Effector CD8-positive, alpha-beta T cell (primary cell): ENCODE results near the gene ADAMTS13.
"Not testable (repeated sequence)": the region's sequence is repeated elsewhere in the genome, so short reads cannot be mapped to it uniquely, and the experiment has no call there.

Source experiments
- DNase-seq: peaks from one replicate; lab custom pipeline; 2025; lab: John Stamatoyannopoulos, UW

ADAMTS13 gene

GRCh38 chr9:133425049-133425632 lies 3.0 kb downstream of the ADAMTS13 start:
- DNase-seq = no peak

GRCh38 chr9:133426011-133426410 lies 3.8 kb downstream of the ADAMTS13 start:
- DNase-seq = no peak

- DNase-seq = no peak
These were observed 5.6 kb downstream of the ADAMTS13 start for GRCh38 chr9:133427658-133428348.

DNA sequence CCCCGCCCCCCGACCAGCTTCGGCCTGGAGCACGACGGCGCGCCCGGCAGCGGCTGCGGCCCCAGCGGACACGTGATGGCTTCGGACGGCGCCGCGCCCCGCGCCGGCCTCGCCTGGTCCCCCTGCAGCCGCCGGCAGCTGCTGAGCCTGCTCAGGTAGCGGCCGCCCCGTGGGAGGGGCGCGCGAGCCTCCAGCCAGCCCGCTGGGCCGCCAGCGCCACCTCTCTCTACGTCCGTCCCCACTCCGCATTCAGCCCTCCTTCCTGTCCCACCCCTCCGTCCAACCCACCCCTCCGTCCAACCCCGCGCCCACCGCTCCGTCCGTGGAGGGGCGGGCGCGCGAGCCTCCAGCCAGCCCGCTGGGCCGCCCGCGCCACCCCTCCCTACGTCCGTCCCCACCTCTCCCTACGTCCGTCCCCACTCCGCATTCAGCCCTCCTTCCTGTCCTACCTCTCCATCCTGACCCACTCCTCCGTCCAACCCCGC lies 6.5 kb downstream of the ADAMTS13 start:
- no peak for DNase-seq

- no peak for DNase-seq
These were observed 7.0 kb downstream of the ADAMTS13 start for GRCh38 chr9:133429214-133429613.

- DNase-seq = no peak
These were observed 7.5 kb downstream of the ADAMTS13 start for GRCh38 chr9:133429641-133430161.

DNA sequence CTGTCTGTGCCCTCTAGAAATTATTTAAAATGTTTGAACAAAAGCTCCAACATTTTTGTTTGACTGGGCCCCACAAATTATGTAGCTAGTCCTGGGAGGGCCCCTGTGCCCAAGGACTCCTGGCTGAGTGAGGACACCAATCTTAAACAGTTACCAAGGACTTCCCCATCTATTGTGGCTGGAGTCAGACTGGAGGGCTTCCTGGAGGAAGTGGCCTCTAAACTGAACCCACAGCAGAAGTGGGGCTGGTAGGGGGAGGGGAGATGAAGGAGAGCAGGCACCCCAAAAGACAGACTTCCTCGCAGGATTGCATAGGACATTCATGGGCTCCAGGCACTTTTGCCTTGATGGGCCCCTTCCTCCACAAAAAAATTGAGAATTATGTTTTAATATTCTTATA lies 8.1 kb downstream of the ADAMTS13 start:
- DNase-seq = no peak

GRCh38 chr9:133433351-133433843 lies 11.2 kb downstream of the ADAMTS13 start:
- DNase-seq = no peak

GRCh38 chr9:133436681-133437080 lies 14.5 kb downstream of the ADAMTS13 start:
- no peak for DNase-seq

- no peak for DNase-seq
These were observed 15.8 kb downstream of the ADAMTS13 start for GRCh38 chr9:133437753-133438531.

GRCh38 chr9:133439337-133439736 lies 17.2 kb downstream of the ADAMTS13 start:
- no peak for DNase-seq

DNA sequence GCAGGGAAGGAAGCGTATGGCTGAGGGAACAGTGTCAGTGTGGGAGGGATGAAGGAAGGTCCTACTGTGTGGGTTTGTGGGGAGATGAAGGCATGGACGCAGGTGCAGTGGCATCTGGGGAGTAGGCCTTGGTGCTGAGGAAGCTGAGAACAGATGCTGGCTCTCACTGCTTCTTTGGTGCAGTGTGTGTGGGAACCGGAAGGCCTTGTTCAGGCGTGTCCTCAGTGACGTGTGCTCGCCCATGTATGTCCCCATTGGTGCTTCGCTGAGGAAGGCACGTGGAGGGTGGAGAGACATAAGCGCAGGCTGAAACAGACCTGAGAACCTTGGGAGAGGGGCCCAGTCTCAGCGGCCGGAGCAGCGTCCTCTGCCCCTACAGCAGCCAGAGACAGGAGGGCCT lies 18.7 kb downstream of the ADAMTS13 start:
- DNase-seq = no peak

DNA sequence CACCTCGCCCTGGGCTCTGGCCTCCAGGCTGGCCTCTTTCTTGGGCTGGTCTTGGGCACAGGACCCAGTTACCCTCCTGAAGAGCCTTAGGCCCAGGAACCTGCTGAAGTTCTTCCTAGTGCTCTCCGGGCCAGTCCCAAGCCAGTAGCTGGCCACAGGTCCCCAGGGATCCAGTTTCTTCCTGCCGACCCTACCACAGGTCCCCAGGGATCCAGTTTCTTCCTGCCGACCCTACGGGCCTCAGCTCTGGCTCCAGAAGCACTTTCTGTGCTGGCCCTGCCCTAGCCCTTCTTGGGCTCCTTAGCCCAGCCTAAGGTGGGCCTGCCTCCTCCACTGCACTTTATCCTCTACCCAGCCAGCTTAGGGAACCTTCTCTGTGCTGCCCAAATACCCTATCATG lies 19.4 kb downstream of the ADAMTS13 start:
- no peak for DNase-seq

DNA sequence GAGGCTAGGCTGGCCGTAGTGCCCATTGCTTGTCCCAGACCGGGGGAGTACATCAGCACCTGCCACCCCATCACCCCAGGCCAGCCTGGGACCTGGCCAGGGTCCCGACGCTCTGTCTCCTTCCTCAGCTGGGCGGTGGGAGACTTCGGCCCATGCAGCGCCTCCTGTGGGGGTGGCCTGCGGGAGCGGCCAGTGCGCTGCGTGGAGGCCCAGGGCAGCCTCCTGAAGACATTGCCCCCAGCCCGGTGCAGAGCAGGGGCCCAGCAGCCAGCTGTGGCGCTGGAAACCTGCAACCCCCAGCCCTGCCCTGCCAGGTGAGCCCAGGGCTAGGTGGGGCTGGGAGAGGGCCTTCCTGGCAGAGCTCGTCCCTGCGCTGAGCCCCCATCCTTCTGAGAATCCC lies 21.1 kb downstream of the ADAMTS13 start:
- no peak for DNase-seq

GRCh38 chr9:133443982-133444381 lies 21.8 kb downstream of the ADAMTS13 start:
- DNase-seq = no peak

GRCh38 chr9:133445293-133445969 lies 23.3 kb downstream of the ADAMTS13 start:
- DNase-seq = no peak

GRCh38 chr9:133448487-133448972 lies 26.4 kb downstream of the ADAMTS13 start:
- DNase-seq = no peak

DNA sequence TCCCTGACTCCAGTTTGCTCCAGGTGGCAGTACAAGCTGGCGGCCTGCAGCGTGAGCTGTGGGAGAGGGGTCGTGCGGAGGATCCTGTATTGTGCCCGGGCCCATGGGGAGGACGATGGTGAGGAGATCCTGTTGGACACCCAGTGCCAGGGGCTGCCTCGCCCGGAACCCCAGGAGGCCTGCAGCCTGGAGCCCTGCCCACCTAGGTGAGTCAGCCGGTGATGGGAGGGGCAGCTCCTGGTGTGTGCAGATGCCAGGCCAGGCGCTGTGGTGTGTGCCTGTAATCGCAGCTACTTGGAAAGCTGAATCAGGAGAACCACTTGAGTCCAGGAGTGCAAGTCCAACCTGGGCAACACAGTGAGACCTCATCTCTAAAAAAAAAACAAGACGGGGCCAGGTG lies 27.6 kb downstream of the ADAMTS13 start:
- no peak for DNase-seq

DNA sequence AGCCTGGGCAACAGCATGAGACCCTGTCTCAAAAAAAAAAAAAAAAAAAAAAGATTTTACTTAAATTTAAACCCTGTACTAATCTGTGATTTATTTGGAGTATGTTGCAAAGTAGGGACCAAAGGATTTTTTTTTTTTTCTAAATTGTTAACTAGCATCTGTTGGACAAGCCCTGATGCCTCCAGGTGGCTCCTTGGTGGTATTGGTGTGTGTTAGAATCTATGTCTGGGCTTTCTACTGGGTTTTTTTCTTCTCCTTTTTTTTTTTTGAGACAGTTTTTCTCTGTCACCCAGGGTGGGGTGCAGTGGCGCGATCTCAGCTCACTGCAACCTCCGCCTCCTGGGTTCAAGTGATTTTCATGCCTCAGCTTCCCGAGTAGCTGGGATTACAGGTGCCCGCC lies 29.7 kb downstream of the ADAMTS13 start:
- not testable (repeated sequence) for DNase-seq

GRCh38 chr9:133452562-133452961 lies 30.4 kb downstream of the ADAMTS13 start:
- no peak for DNase-seq

DNA sequence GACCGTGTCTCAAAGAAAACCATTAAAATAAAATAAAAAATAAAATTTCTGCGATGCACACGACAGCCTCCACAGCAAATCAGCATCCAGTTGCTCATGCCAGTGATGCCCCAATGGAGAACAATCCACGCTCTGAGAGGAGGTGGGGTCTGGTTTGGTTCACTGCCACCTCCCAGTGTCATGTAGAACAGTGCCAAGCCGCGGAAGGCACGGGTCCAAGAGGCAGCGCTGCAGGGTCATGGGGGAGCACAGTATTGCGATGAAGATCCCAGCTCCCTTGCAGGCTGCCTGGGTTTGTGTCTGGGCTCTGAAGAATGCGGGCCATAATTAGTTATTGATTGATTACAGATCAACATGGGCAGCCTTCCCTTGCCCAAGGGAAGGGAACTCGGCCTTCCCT lies 31.5 kb downstream of the ADAMTS13 start:
- DNase-seq = no peak

DNA sequence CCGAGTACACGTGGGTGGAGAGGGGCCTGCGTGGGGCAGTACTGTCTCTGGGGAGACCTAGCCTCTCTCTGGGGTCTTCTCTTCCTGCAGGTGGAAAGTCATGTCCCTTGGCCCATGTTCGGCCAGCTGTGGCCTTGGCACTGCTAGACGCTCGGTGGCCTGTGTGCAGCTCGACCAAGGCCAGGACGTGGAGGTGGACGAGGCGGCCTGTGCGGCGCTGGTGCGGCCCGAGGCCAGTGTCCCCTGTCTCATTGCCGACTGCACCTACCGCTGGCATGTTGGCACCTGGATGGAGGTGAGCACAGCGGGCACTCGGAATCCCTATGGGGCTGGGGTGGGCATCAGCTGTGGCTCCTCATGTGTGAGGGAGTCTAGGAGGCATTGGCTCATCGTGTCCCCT lies 32.2 kb downstream of the ADAMTS13 start:
- DNase-seq = no peak
